Heart left ventricle (tissue), 13 donors: ENCODE data around the gene GRM5.

Source experiments
- CTCF ChIP-seq, 12 donors: fragments of 200-600 bp; sonication (generic) in 4 of 12; IDR thresholded peaks; one replicate each; pipeline versions ENCODE4 v1.5.0 to v1.8.0; 2018 to 2022; ENCODE audit warnings: antibody characterized with exemption in 12 of 12, mild to moderate bottlenecking in 5 of 12
- POLR2A ChIP-seq, 2 donors: fragments of 450-650 bp; IDR thresholded peaks; one replicate each; pipeline ENCODE4 v1.6.1; 2017; ENCODE audit warnings: antibody characterized with exemption in 2 of 2, mild to moderate bottlenecking in 2 of 2, moderate library complexity in 2 of 2
- donor health status: ischemic (EF 13 %, LVEDD 7.1; RV severe dilation, severe dysfunction).
- donor health status: DM: no; HTN: yes; CAD: no.
- donor health status: DM: no; HTN: no; CAD: no.
- donor health status: ischemic (EF 25% LVEDD 6.9; RV normal size, moderate dysfunction).
- donor health status: ischemic (EF 25% LVEDD 5.7; RV mildly dilated, moderate dysfunction).
- donor health status: ischemic (EF 35%, LVEDD 5.7; RV mildly dilated, moderate dysfunction).
- donor health status: nonischemic (EF 11% LVEDD 7.7; RV severe dilation, severe dysfunction).
- donor health status: DM: yes; HTN: yes; CAD: no.
- donor health status: PGD.
- donor health status: ischemic (EF 29% LVEDD 5.4; RV normal size, mild dysfunction).
- donor health status: nonischemic (EF 23%, LVEDD 6.1; RV moderate dilation, normal function).

- no peak for TF ChIP-seq CTCF (IDR thresholded peaks at IDR 0.05)
- no peak for TF ChIP-seq POLR2A (IDR thresholded peaks at IDR 0.05)
These were observed 445.1 kb downstream of the GRM5 start for GRCh38 chr11:88620568-88621130.
